ENCODE measurements around the gene NPAS1. TPM values are rescaled to one million over a fixed set of nuclear protein-coding genes. Genes with fewer than 3 reads are reported as not detected.

NPAS1 gene
- polyA plus RNA-seq, 1 donor from 2014 or later, result not detected

DNA sequence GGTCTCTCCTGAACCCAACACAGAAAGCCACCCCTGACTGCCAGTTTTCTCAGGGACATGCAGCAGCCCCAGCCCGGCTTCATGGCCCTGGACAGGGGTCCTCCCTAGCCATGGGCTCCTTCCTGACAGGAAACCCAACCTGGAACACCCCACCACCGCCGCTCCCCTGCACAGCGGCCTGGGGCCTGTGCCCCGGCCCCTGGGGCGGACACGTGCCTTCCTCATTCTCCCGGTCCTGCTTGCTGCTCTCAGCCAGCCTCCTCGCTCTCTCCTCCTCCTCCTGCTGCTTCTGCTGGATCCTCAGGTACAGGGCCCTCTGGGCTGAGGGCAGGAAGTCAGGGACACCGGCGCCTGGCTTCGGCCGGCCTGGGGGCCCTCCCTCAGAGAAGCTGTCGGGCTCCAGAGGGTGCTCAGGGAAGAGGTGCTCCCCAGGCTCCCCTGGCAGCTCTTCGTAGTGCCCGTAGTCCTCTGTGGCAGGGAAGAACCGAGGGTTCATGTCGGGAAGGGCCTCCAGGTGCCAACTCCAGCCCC is 49.3 kb downstream of the NPAS1 start:
- H3K4me3 ChIP-seq (ENCODE audit: low read length), result no peak overlapping the region
- H3K9me2 ChIP-seq (ENCODE audit: insufficient read depth, low read length), result no peaks in the 10 kb centered on the region
- H3K9me3 ChIP-seq (ENCODE audit: low read length), result no peaks in the 10 kb centered on the region
- H3K27me3 ChIP-seq (ENCODE audit: insufficient read depth, low read depth, low read length), result no peaks in the 10 kb centered on the region
- H2AFZ ChIP-seq (ENCODE audit: low read depth, low read length), result no peak overlapping the region
- H3F3A ChIP-seq (ENCODE audit: insufficient read depth, low read length, poor library complexity, severe bottlenecking), result no peaks in the 10 kb centered on the region
- no peaks in the 10 kb centered on the region for H3K36me3 ChIP-seq (ENCODE audit: insufficient read depth, low read length)
- H3K4me2 ChIP-seq (ENCODE audit: low read length), result no peak overlapping the region
- H3K27ac ChIP-seq (ENCODE audit: low read length), result no peak overlapping the region
- H3K79me2 ChIP-seq (replicated peaks; ENCODE audit: insufficient read depth, low read length), result no peaks in the 10 kb centered on the region
- no peaks in the 10 kb centered on the region for H4K20me1 ChIP-seq (ENCODE audit: insufficient read depth)
- no peak overlapping the region for H3K9ac ChIP-seq (ENCODE audit: low read length)
- TF ChIP-seq TAF1 (IDR thresholded peaks at IDR 0.05; ENCODE audit: low read depth) (no peak), MXI1 (conservative IDR thresholded peaks at IDR 0.05; ENCODE audit: poor library complexity, severe bottlenecking) (no peak), RAD21 (conservative IDR thresholded peaks at IDR 0.05) (no peak), POLR2AphosphoS5 (IDR thresholded peaks at IDR 0.05) (no peak), SMC3 (conservative IDR thresholded peaks at IDR 0.05; ENCODE audit: poor library complexity) (no peak), EZH2 (IDR thresholded peaks at IDR 0.05; ENCODE audit: borderline replicate concordance, insufficient read depth, low read length, poor library complexity, severe bottlenecking) (no peak), EP300 (conservative IDR thresholded peaks at IDR 0.05; ENCODE audit: poor library complexity, severe bottlenecking) (no peak)
- TF ChIP-seq, protein P1, sequence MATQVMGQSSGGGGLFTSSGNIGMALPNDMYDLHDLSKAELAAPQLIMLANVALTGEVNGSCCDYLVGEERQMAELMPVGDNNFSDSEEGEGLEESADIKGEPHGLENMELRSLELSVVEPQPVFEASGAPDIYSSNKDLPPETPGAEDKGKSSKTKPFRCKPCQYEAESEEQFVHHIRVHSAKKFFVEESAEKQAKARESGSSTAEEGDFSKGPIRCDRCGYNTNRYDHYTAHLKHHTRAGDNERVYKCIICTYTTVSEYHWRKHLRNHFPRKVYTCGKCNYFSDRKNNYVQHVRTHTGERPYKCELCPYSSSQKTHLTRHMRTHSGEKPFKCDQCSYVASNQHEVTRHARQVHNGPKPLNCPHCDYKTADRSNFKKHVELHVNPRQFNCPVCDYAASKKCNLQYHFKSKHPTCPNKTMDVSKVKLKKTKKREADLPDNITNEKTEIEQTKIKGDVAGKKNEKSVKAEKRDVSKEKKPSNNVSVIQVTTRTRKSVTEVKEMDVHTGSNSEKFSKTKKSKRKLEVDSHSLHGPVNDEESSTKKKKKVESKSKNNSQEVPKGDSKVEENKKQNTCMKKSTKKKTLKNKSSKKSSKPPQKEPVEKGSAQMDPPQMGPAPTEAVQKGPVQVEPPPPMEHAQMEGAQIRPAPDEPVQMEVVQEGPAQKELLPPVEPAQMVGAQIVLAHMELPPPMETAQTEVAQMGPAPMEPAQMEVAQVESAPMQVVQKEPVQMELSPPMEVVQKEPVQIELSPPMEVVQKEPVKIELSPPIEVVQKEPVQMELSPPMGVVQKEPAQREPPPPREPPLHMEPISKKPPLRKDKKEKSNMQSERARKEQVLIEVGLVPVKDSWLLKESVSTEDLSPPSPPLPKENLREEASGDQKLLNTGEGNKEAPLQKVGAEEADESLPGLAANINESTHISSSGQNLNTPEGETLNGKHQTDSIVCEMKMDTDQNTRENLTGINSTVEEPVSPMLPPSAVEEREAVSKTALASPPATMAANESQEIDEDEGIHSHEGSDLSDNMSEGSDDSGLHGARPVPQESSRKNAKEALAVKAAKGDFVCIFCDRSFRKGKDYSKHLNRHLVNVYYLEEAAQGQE (IDR thresholded peaks at IDR 0.05; ENCODE audit: borderline replicate concordance), result no peak
- TF ChIP-seq, protein P2, sequence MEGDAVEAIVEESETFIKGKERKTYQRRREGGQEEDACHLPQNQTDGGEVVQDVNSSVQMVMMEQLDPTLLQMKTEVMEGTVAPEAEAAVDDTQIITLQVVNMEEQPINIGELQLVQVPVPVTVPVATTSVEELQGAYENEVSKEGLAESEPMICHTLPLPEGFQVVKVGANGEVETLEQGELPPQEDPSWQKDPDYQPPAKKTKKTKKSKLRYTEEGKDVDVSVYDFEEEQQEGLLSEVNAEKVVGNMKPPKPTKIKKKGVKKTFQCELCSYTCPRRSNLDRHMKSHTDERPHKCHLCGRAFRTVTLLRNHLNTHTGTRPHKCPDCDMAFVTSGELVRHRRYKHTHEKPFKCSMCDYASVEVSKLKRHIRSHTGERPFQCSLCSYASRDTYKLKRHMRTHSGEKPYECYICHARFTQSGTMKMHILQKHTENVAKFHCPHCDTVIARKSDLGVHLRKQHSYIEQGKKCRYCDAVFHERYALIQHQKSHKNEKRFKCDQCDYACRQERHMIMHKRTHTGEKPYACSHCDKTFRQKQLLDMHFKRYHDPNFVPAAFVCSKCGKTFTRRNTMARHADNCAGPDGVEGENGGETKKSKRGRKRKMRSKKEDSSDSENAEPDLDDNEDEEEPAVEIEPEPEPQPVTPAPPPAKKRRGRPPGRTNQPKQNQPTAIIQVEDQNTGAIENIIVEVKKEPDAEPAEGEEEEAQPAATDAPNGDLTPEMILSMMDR (IDR thresholded peaks at IDR 0.05; ENCODE audit: poor library complexity, severe bottlenecking), result no peak

DNA sequence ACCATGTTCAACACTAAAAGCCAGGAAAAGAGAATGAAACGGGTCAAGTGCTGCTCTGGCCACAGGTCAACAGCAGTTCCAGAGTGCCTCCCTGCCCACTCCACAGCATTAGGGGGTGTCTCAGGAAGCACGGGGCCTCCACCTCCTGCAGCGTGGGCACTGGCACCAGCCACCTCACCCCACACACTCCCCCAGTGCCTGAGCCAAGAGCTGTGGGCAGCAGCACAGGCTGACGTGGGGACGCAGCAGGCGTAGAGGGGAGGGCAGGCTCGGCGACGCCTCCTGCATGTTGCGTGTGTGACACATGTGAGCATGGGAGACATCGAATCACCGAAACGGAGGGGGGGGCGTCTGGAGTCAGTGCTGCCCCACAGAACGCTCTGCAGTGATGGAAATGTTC is 50.2 kb downstream of the NPAS1 start:
- no peak overlapping the region for H3K9ac ChIP-seq (ENCODE audit: low read length)

More for the DNA sequence above, 50.2 kb downstream of the NPAS1 start:
- Histone ChIP-seq H3K9me3 (ENCODE audit: low read length) (no peaks in the 10 kb centered on the region), H3K27me3 (ENCODE audit: insufficient read depth, low read depth, low read length) (no peaks in the 10 kb centered on the region), H3K36me3 (ENCODE audit: insufficient read depth, low read length) (no peaks in the 10 kb centered on the region), H3K9me2 (ENCODE audit: insufficient read depth, low read length) (no peaks in the 10 kb centered on the region), H2AFZ (ENCODE audit: low read depth, low read length) (no peak overlapping the region), H3K27ac (ENCODE audit: low read length) (no peak overlapping the region), H3K4me2 (ENCODE audit: low read length) (no peak overlapping the region), H4K20me1 (ENCODE audit: insufficient read depth) (no peaks in the 10 kb centered on the region), H3F3A (ENCODE audit: insufficient read depth, low read length, poor library complexity, severe bottlenecking) (no peaks in the 10 kb centered on the region), H3K4me3 (ENCODE audit: low read length) (no peak overlapping the region), H3K79me2 (replicated peaks; ENCODE audit: insufficient read depth, low read length) (no peaks in the 10 kb centered on the region)
- TF ChIP-seq EP300 (conservative IDR thresholded peaks at IDR 0.05; ENCODE audit: poor library complexity, severe bottlenecking), result no peak
- TF ChIP-seq POLR2AphosphoS5 (IDR thresholded peaks at IDR 0.05), result no peak
- TF ChIP-seq, protein P1 (IDR thresholded peaks at IDR 0.05; ENCODE audit: borderline replicate concordance), result no peak
- no peak for TF ChIP-seq MXI1 (conservative IDR thresholded peaks at IDR 0.05; ENCODE audit: poor library complexity, severe bottlenecking)
- TF ChIP-seq, protein P2 (IDR thresholded peaks at IDR 0.05; ENCODE audit: poor library complexity, severe bottlenecking), result no peak
- TF ChIP-seq TAF1 (IDR thresholded peaks at IDR 0.05; ENCODE audit: low read depth), result no peak
- no peak for TF ChIP-seq RAD21 (conservative IDR thresholded peaks at IDR 0.05)
- no peak for TF ChIP-seq EZH2 (IDR thresholded peaks at IDR 0.05; ENCODE audit: borderline replicate concordance, insufficient read depth, low read length, poor library complexity, severe bottlenecking)
- no peak for TF ChIP-seq SMC3 (conservative IDR thresholded peaks at IDR 0.05; ENCODE audit: poor library complexity)

Measured in neural cell (in vitro differentiated cells).